Neuronal stem cell (in vitro differentiated cells): ENCODE results near the gene HS3ST5.

ENCODE experiments used
- DNase-seq: peaks from one replicate; pipeline ENCODE4 v3.0.0-alpha.2; 2013; ENCODE audit warnings: low spot score
- H2AFZ ChIP-seq: one replicate; pipeline ENCODE4 v1.6.1; 2013; ENCODE audit warnings: mild to moderate bottlenecking, low read length, inconsistent platforms
- H2AK5ac ChIP-seq: 2 replicates; pipeline ENCODE4 v1.6.1; 2013; ENCODE audit warnings: low read depth, mild to moderate bottlenecking, inconsistent platforms, low read length, moderate library complexity, mixed read lengths
- H2BK120ac ChIP-seq: 2 replicates; pipeline ENCODE4 v1.6.1; 2013; ENCODE audit warnings: low read depth, mild to moderate bottlenecking, inconsistent platforms, low read length, moderate library complexity, mixed read lengths
- H2BK12ac ChIP-seq: one replicate; pipeline ENCODE4 v1.6.1; 2013; ENCODE audit warnings: low read length, inconsistent platforms
- H2BK15ac ChIP-seq: 2 replicates; pipeline ENCODE4 v1.6.1; 2013; ENCODE audit warnings: mild to moderate bottlenecking, low read length, inconsistent platforms, mixed read lengths
- H2BK5ac ChIP-seq: one replicate; pipeline ENCODE4 v1.6.1; 2013; ENCODE audit warnings: inconsistent platforms, mild to moderate bottlenecking, low read length, moderate library complexity
- H3K14ac ChIP-seq: one replicate; pipeline ENCODE4 v1.6.1; 2013; ENCODE audit warnings: low read length, inconsistent platforms
- H3K18ac ChIP-seq: 2 replicates; pipeline ENCODE4 v1.6.1; 2013; ENCODE audit warnings: low read length, inconsistent platforms
- H3K23ac ChIP-seq: 2 replicates; pipeline ENCODE4 v1.6.1; 2013; ENCODE audit warnings: low read depth, mild to moderate bottlenecking, mixed read lengths, low read length, inconsistent platforms; ENCODE audit not compliant: poor library complexity
- H3K27ac ChIP-seq: replicated peaks from 3 replicates; pipeline ENCODE4 v1.5.1; 2013; ENCODE audit warnings: low read length, inconsistent platforms
- H3K27me3 ChIP-seq, 3 experiments: 2 replicates each; pipeline ENCODE4 v1.6.1; 2013; ENCODE audit warnings: low read length in 3 of 3, mild to moderate bottlenecking in 2 of 3, inconsistent platforms in 1 of 3, low read depth in 1 of 3, mixed read lengths in 1 of 3, moderate library complexity in 1 of 3; ENCODE audit not compliant: control insufficient read depth in 3 of 3, insufficient read depth in 3 of 3
- H3K36me3 ChIP-seq, 2 donors: replicated peaks in 1 of 2; 2 replicates each; pipeline ENCODE4 v1.6.1; 2013; ENCODE audit warnings: low read length in 2 of 2; ENCODE audit not compliant: control insufficient read depth in 2 of 2, insufficient read depth in 2 of 2
- H3K4ac ChIP-seq: 2 replicates; pipeline ENCODE4 v1.6.1; 2013; ENCODE audit warnings: inconsistent platforms, mild to moderate bottlenecking, low read length, moderate library complexity
- H3K4me1 ChIP-seq, 2 donors: 1 replicate in 1 of 2; 2 replicates in 1 of 2; pipeline ENCODE4 v1.6.1; 2013; ENCODE audit warnings: low read length in 2 of 2, low read depth in 1 of 2; ENCODE audit not compliant: control insufficient read depth in 2 of 2, insufficient read depth in 1 of 2
- H3K4me2 ChIP-seq: one replicate; pipeline ENCODE4 v1.6.1; 2013; ENCODE audit warnings: mild to moderate bottlenecking, low read length, inconsistent platforms; ENCODE audit not compliant: insufficient read depth, poor library complexity, severe bottlenecking
- H3K4me3 ChIP-seq, 2 donors: 2 replicates each; pipeline ENCODE4 v1.5.1; 2013; ENCODE audit warnings: low read length in 2 of 2, mild to moderate bottlenecking in 2 of 2, inconsistent platforms in 1 of 2, moderate library complexity in 1 of 2
- H3K79me1 ChIP-seq: one replicate; pipeline ENCODE4 v1.6.1; 2013; ENCODE audit warnings: low read depth, mild to moderate bottlenecking, inconsistent platforms, low read length, moderate library complexity
- H3K9ac ChIP-seq: one replicate; pipeline ENCODE4 v1.6.1; 2013; ENCODE audit warnings: mild to moderate bottlenecking, low read depth, low read length, inconsistent platforms; ENCODE audit not compliant: poor library complexity
- H3K9me3 ChIP-seq, 2 donors: replicated peaks in 1 of 2; 2 replicates each; pipeline versions ENCODE3 to v1.6.1; 2013; ENCODE audit warnings: low read length in 2 of 2, mild to moderate bottlenecking in 2 of 2, inconsistent platforms in 1 of 2, low read depth in 1 of 2, mixed read lengths in 1 of 2, moderate library complexity in 1 of 2; ENCODE audit not compliant: control insufficient read depth in 2 of 2, insufficient read depth in 1 of 2
- H4K8ac ChIP-seq: one replicate; pipeline ENCODE4 v1.6.1; 2013; ENCODE audit warnings: low read depth, mild to moderate bottlenecking, inconsistent platforms, low read length, moderate library complexity
- H4K91ac ChIP-seq: one replicate; pipeline ENCODE4 v1.6.1; 2013; ENCODE audit warnings: low read length, low read depth, mild to moderate bottlenecking, inconsistent platforms; ENCODE audit not compliant: poor library complexity
- WGBS, 2 donors: extraction: QIAGEN DNeasy Blood & Tissue Kit; methylation state at CpG; one replicate each; pipeline ENCODE4 v1.1.7; 2013; ENCODE audit warnings: missing lambda C conversion rate in 2 of 2, mixed read lengths in 1 of 2; ENCODE audit not compliant: insufficient read length in 2 of 2, insufficient replicate concordance in 1 of 2; ENCODE audit errors: extremely low coverage in 2 of 2; 5-methylcytosine and 5-hydroxymethylcytosine counted together

The HS3ST5 gene

GRCh38 chr6:114247101-114247500, 95.7 kb downstream of the HS3ST5 start:
- no peak overlapping the region for H2BK15ac ChIP-seq
- no peak for DNase-seq
- no peaks in the 10 kb centered on the region for H3K79me1 ChIP-seq
- H3K4me3 ChIP-seq: no peak overlapping the region
- no peak overlapping the region for H3K27ac ChIP-seq
- H3K9me3 ChIP-seq: no peaks in the 10 kb centered on the region
- H4K91ac ChIP-seq: no peak overlapping the region
- no peak overlapping the region for H2BK5ac ChIP-seq
- no peak overlapping the region for H2AK5ac ChIP-seq
- no peak overlapping the region for H3K14ac ChIP-seq
- no peak overlapping the region for H2BK120ac ChIP-seq
- no peak overlapping the region for H4K8ac ChIP-seq
- H3K27me3 ChIP-seq: no peaks in the 10 kb centered on the region
- H3K9ac ChIP-seq: no peak overlapping the region
- H3K18ac ChIP-seq: no peak overlapping the region
- no peak overlapping the region for H3K4ac ChIP-seq
- H3K4me1 ChIP-seq: no peaks in the 10 kb centered on the region
- no peak overlapping the region for H2BK12ac ChIP-seq
- no peak overlapping the region for H3K4me2 ChIP-seq
- WGBS, 2 donors: no CpG with 5 or more reads among the region's 2 CpGs
- H3K23ac ChIP-seq: no peak overlapping the region
- no peak overlapping the region for H2AFZ ChIP-seq
- no peaks in the 10 kb centered on the region for H3K36me3 ChIP-seq

DNA sequence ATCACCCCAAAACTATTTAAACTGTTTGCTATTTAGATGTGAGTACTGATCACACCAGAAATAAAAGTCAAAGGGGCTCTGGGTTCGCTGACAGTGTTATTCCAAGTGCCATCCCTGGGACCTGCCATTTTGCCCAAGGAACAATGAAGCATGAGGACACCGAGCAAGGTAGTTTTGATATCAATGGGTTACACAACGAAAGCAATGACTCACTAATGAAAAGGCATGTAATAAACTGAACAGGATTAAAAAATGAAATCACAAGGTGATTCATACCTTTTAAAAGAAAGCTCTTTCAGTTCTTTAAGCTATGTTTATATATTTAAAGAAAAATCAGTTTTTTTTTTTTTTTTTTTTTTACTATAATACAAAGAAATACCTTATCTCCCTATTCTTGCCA, 102.0 kb downstream of the HS3ST5 start:
- H3K14ac ChIP-seq: no peak overlapping the region
- H2BK120ac ChIP-seq: no peak overlapping the region
- H3K36me3 ChIP-seq: no peaks in the 10 kb centered on the region
- no peaks in the 10 kb centered on the region for H3K9me3 ChIP-seq
- H2BK12ac ChIP-seq: no peak overlapping the region
- no peak overlapping the region for H2AK5ac ChIP-seq
- H3K4me1 ChIP-seq: no peaks in the 10 kb centered on the region
- no peak overlapping the region for H3K27ac ChIP-seq
- no CpG with 5 or more reads among the region's 3 CpGs for WGBS, 2 donors
- no peak overlapping the region for H2AFZ ChIP-seq
- no peak overlapping the region for H2BK15ac ChIP-seq
- H3K23ac ChIP-seq: no peak overlapping the region
- H3K4me2 ChIP-seq: no peak overlapping the region
- no peak overlapping the region for H4K8ac ChIP-seq
- DNase-seq: no peak
- H3K18ac ChIP-seq: no peak overlapping the region
- H4K91ac ChIP-seq: no peak overlapping the region
- no peaks in the 10 kb centered on the region for H3K27me3 ChIP-seq
- no peak overlapping the region for H2BK5ac ChIP-seq
- H3K79me1 ChIP-seq: no peaks in the 10 kb centered on the region
- H3K4me3 ChIP-seq: no peak overlapping the region
- H3K4ac ChIP-seq: no peak overlapping the region
- no peak overlapping the region for H3K9ac ChIP-seq

DNA sequence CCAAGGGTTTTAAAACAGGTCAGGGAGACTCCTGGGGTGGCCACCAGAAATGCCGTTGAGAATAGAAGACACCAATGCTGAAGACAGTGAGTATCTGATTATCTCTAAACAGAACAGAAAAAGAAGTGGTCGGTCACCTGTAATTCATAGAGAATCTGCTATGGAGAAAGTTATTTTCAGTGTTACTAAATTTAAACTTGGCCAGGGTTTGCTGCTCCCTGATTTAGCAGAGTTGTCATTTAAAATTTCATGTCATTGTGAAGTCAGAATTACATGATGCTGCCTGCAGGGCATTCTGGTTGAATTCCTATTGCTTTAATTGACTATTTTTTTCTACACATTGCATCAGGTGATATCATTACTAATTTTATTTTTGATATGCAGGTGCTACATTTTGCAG, 114.1 kb downstream of the HS3ST5 start:
- Histone ChIP-seq H3K14ac (no peak overlapping the region), H3K79me1 (no peaks in the 10 kb centered on the region), H2AFZ (no peak overlapping the region), H3K18ac (no peak overlapping the region), H3K9ac (no peak overlapping the region), H2BK120ac (no peak overlapping the region), H4K91ac (no peak overlapping the region), H3K4me2 (no peak overlapping the region), H3K4me3 (no peak overlapping the region), H2AK5ac (no peak overlapping the region), H2BK5ac (no peak overlapping the region), H2BK12ac (no peak overlapping the region), H3K4ac (no peak overlapping the region), H3K9me3 (no peaks in the 10 kb centered on the region), H3K23ac (no peak overlapping the region), H3K27me3 (no peaks in the 10 kb centered on the region), H3K4me1 (peaks cover 0 to 8% of the 10 kb centered on the region in 2 donors), H4K8ac (no peak overlapping the region), H3K36me3 (no peaks in the 10 kb centered on the region), H3K27ac (no peak overlapping the region), H2BK15ac (no peak overlapping the region)
- no peak for DNase-seq
- WGBS, 2 donors: no CpG with 5 or more reads among the region's 2 CpGs

GRCh38 chr6:114227944-114228468, 114.8 kb downstream of the HS3ST5 start:
- no peak overlapping the region for H3K9ac ChIP-seq
- H3K4me1 ChIP-seq: peaks cover 0 to 8% of the 10 kb centered on the region in 2 donors
- no peak overlapping the region for H2BK5ac ChIP-seq
- H2AFZ ChIP-seq: no peak overlapping the region
- H3K79me1 ChIP-seq: no peaks in the 10 kb centered on the region
- H2AK5ac ChIP-seq: no peak overlapping the region
- no CpG with 5 or more reads among the region's 2 CpGs for WGBS, 2 donors
- H3K27ac ChIP-seq: no peak overlapping the region
- no peak overlapping the region for H4K91ac ChIP-seq
- H3K4ac ChIP-seq: no peak overlapping the region
- no peak for DNase-seq
- H3K4me2 ChIP-seq: no peak overlapping the region
- no peaks in the 10 kb centered on the region for H3K36me3 ChIP-seq
- no peak overlapping the region for H4K8ac ChIP-seq
- no peaks in the 10 kb centered on the region for H3K27me3 ChIP-seq
- H3K23ac ChIP-seq: no peak overlapping the region
- H3K14ac ChIP-seq: no peak overlapping the region
- no peak overlapping the region for H2BK12ac ChIP-seq
- H2BK120ac ChIP-seq: no peak overlapping the region
- H3K18ac ChIP-seq: no peak overlapping the region
- no peak overlapping the region for H2BK15ac ChIP-seq
- H3K9me3 ChIP-seq: no peaks in the 10 kb centered on the region
- no peak overlapping the region for H3K4me3 ChIP-seq
